H9 (cell line): ENCODE results near the gene ZNF654. TPM values are rescaled to one million over a fixed set of nuclear protein-coding genes. Genes with fewer than 3 reads are reported as not detected.

ENCODE experiments used
- DNase-seq: peaks from one replicate; pipeline ENCODE4 v3.0.0-alpha.2; 2017
- H2AFZ ChIP-seq: one replicate; pipeline ENCODE4 v1.6.1; 2013; ENCODE audit warnings: mild to moderate bottlenecking, low read length, control low read depth, moderate library complexity
- H2AK5ac ChIP-seq: 2 replicates; pipeline ENCODE4 v1.6.1; 2013; ENCODE audit warnings: low read length, control low read depth, mixed read lengths; ENCODE audit not compliant: insufficient read length
- H2BK120ac ChIP-seq: one replicate; pipeline ENCODE4 v1.6.1; 2013; ENCODE audit warnings: low read depth, mild to moderate bottlenecking, low read length, control low read depth, inconsistent platforms; ENCODE audit not compliant: poor library complexity, severe bottlenecking
- H2BK12ac ChIP-seq: 2 replicates; pipeline ENCODE4 v1.6.1; 2013; ENCODE audit warnings: low read length, control low read depth, mixed read lengths, low read depth; ENCODE audit not compliant: insufficient read length
- H2BK15ac ChIP-seq: 2 replicates; pipeline ENCODE4 v1.6.1; 2013; ENCODE audit warnings: low read depth, low read length, control low read depth
- H2BK20ac ChIP-seq: one replicate; pipeline ENCODE4 v1.6.1; 2013; ENCODE audit warnings: low read depth, mild to moderate bottlenecking, low read length, control low read depth, inconsistent platforms; ENCODE audit not compliant: poor library complexity, severe bottlenecking
- H2BK5ac ChIP-seq: 2 replicates; pipeline ENCODE4 v1.6.1; 2013; ENCODE audit warnings: low read length, control low read depth, mixed read lengths; ENCODE audit not compliant: insufficient read length
- H3K14ac ChIP-seq: 2 replicates; pipeline ENCODE4 v1.6.1; 2013; ENCODE audit warnings: low read length, control low read depth; ENCODE audit not compliant: insufficient read depth
- H3K18ac ChIP-seq: 2 replicates; pipeline ENCODE4 v1.6.1; 2013; ENCODE audit warnings: low read depth, mild to moderate bottlenecking, mixed read lengths, low read length, control low read depth; ENCODE audit not compliant: insufficient read length
- H3K23ac ChIP-seq: 2 replicates; pipeline ENCODE4 v1.6.1; 2013; ENCODE audit warnings: low read length, control low read depth, mixed read lengths, low read depth; ENCODE audit not compliant: insufficient read length
- H3K23me2 ChIP-seq: 2 replicates; pipeline ENCODE4 v1.6.1; 2013; ENCODE audit warnings: low read depth, mild to moderate bottlenecking, mixed read lengths, low read length, control low read depth; ENCODE audit not compliant: insufficient read length, poor library complexity, severe bottlenecking
- H3K27ac ChIP-seq: 2 replicates; pipeline ENCODE4 v1.5.1; 2013; ENCODE audit warnings: low read length, control low read depth, mixed read lengths, low read depth; ENCODE audit not compliant: insufficient read length
- H3K27me3 ChIP-seq: 2 replicates; pipeline ENCODE4 v1.6.1; 2013; ENCODE audit warnings: low read length, control low read depth, inconsistent platforms; ENCODE audit not compliant: insufficient read depth
- H3K4ac ChIP-seq: 2 replicates; pipeline ENCODE4 v1.6.1; 2013; ENCODE audit warnings: low read depth, mild to moderate bottlenecking, control low read depth, inconsistent platforms, low read length, moderate library complexity
- H3K4me1 ChIP-seq: 2 replicates; pipeline ENCODE4 v1.6.1; 2013; ENCODE audit warnings: low read length, control low read depth, inconsistent platforms; ENCODE audit not compliant: insufficient read depth
- H3K4me2 ChIP-seq: 2 replicates; pipeline ENCODE4 v1.6.1; 2013; ENCODE audit warnings: low read length, control low read depth, mixed read lengths; ENCODE audit not compliant: insufficient read length, insufficient read depth
- H3K56ac ChIP-seq: 2 replicates; pipeline ENCODE4 v1.6.1; 2013; ENCODE audit warnings: low read depth, mild to moderate bottlenecking, mixed read lengths, low read length, control low read depth; ENCODE audit not compliant: insufficient read length
- H3K79me1 ChIP-seq: 2 replicates; pipeline ENCODE4 v1.6.1; 2013; ENCODE audit warnings: low read depth, mild to moderate bottlenecking, moderate library complexity, low read length, control low read depth, inconsistent platforms; ENCODE audit not compliant: insufficient read depth, poor library complexity, severe bottlenecking
- H3K79me2 ChIP-seq: 2 replicates; pipeline ENCODE4 v1.6.1; 2013; ENCODE audit warnings: low read length, control low read depth, inconsistent platforms; ENCODE audit not compliant: insufficient read depth
- H3K9ac ChIP-seq: 2 replicates; pipeline ENCODE4 v1.6.1; 2013; ENCODE audit warnings: low read length, control low read depth, mixed read lengths; ENCODE audit not compliant: insufficient read length; ENCODE audit errors: extremely low read depth
- H3K9me3 ChIP-seq: one replicate; pipeline ENCODE4 v1.6.1; 2013; ENCODE audit warnings: low read depth, low read length, inconsistent platforms; ENCODE audit not compliant: control insufficient read depth
- H3T11ph ChIP-seq: one replicate; pipeline ENCODE4 v1.6.1; 2013; ENCODE audit warnings: mild to moderate bottlenecking, low read length, control low read depth, inconsistent platforms
- H4K20me1 ChIP-seq: one replicate; pipeline ENCODE4 v1.6.1; 2013; ENCODE audit not compliant: control insufficient read depth, insufficient read length, insufficient read depth
- H4K5ac ChIP-seq: 2 replicates; pipeline ENCODE4 v1.6.1; 2013; ENCODE audit warnings: low read depth, mild to moderate bottlenecking, mixed read lengths, low read length, control low read depth; ENCODE audit not compliant: insufficient read length
- H4K8ac ChIP-seq: replicated peaks from 2 replicates; pipeline ENCODE4 v1.6.1; 2013; ENCODE audit warnings: low read length, control low read depth, mixed read lengths, low read depth; ENCODE audit not compliant: insufficient read length
- H4K91ac ChIP-seq: 2 replicates; pipeline ENCODE4 v1.6.1; 2013; ENCODE audit warnings: low read depth, mild to moderate bottlenecking, moderate library complexity, mixed read lengths, low read length, control low read depth; ENCODE audit not compliant: insufficient read length
- H3K27ac Mint-ChIP-seq, 3 experiments: 2 replicates in 2 of 3; 3 replicates in 1 of 3; pipeline ENCODE4 v1.8.0; 2020 to 2021; ENCODE audit warnings: mixed read lengths in 3 of 3, mild to moderate bottlenecking in 1 of 3, moderate library complexity in 1 of 3
- H3K27me3 Mint-ChIP-seq: 2 replicates; pipeline ENCODE4 v1.8.0; 2021; ENCODE audit warnings: low read depth, mild to moderate bottlenecking, moderate library complexity, mixed read lengths
- H3K36me3 Mint-ChIP-seq, 3 experiments: 2 replicates in 2 of 3; 3 replicates in 1 of 3; pipeline ENCODE4 v1.8.0; 2020 to 2021; ENCODE audit warnings: low read depth in 3 of 3, mixed read lengths in 3 of 3; ENCODE audit not compliant: insufficient read depth in 1 of 3
- H3K4me1 Mint-ChIP-seq, 2 experiments: 2 replicates each; pipeline ENCODE4 v1.8.0; 2020; ENCODE audit warnings: mixed read lengths in 2 of 2
- H3K4me3 Mint-ChIP-seq, 2 experiments: 2 replicates in 1 of 2; 3 replicates in 1 of 2; pipeline ENCODE4 v1.8.0; 2020 to 2021; ENCODE audit warnings: mild to moderate bottlenecking in 2 of 2, mixed read lengths in 2 of 2, moderate library complexity in 1 of 2
- H3K9me3 Mint-ChIP-seq, 2 experiments: 2 replicates in 1 of 2; 3 replicates in 1 of 2; pipeline ENCODE4 v1.8.0; 2020; ENCODE audit warnings: mild to moderate bottlenecking in 2 of 2, mixed read lengths in 2 of 2, moderate library complexity in 1 of 2
- CTCF ChIP-seq: fragments of 200-600 bp; sonication (generic); conservative IDR thresholded peaks from 3 replicates; pipeline ENCODE4 v1.8.0; 2021; ENCODE audit warnings: antibody characterized with exemption, mild to moderate bottlenecking
- WGBS: extraction: QIAGEN DNeasy Blood & Tissue Kit; methylation state at CpG from one replicate; pipeline ENCODE4 v1.1.7; 2013; ENCODE audit warnings: missing lambda C conversion rate, low lambda C conversion rate, mixed read lengths; ENCODE audit not compliant: insufficient read length; ENCODE audit errors: extremely low coverage; 5-methylcytosine and 5-hydroxymethylcytosine counted together
- total RNA-seq: library from RNA; stranded (reverse); gene quantifications from 2 replicates; pipeline ENCODE4 v1.2.1, GENCODE V29; 2021

Gene ZNF654
- total RNA-seq, 1 experiment from 2014 or later: 8.7 TPM

DNA sequence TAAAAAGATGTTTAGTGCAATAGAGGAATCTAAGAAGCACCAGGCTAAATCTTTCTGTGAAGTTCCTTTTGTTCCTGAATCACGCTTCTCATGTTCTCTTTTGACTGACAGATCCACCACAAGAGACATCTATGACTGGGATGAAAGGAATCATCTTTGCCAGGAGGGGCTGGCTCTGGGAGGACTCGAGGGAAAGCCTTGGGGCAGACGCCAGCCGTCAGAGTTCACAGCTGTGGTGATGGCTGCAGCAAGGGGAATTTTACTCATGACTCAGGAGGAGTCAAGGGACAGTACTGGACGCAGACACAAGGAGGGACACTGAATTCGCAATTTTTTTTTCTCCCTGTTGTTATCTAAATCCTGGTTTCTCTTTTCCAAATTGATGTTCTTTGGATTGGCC is 129.4 kb downstream of the ZNF654 start:
- H3K27me3 ChIP-seq: no peaks in the 10 kb centered on the region
- no peak overlapping the region for H3K18ac ChIP-seq
- H2BK15ac ChIP-seq: no peak overlapping the region
- no peak overlapping the region for H2AFZ ChIP-seq
- no peak overlapping the region for H2BK12ac ChIP-seq
- Mint-ChIP-seq H3K4me3 (no peak overlapping the region), H3K4me1 (peaks cover 17 to 21% of the 10 kb centered on the region in 2 experiments), H3K27ac (no peak overlapping the region), H3K36me3 (peaks cover 10 to 32% (median 11%) of the 10 kb centered on the region in 3 experiments; a peak in 5 of 7 replicates), H3K9me3 (peaks cover 32 to 36% of the 10 kb centered on the region in 2 experiments), H3K27me3 (no peaks in the 10 kb centered on the region; the same call in 1 of the 2 replicates)
- H4K5ac ChIP-seq: no peak overlapping the region
- no peak overlapping the region for H2BK5ac ChIP-seq
- no peak overlapping the region for H3K9ac ChIP-seq
- no peak overlapping the region for H3K4ac ChIP-seq
- H4K20me1 ChIP-seq: no peaks in the 10 kb centered on the region
- H4K8ac ChIP-seq: no peak overlapping the region
- H3K14ac ChIP-seq: no peak overlapping the region
- no peak overlapping the region for H3K23ac ChIP-seq
- H3K27ac ChIP-seq: no peak overlapping the region
- no peaks in the 10 kb centered on the region for H3K4me1 ChIP-seq
- WGBS: no CpG with 5 or more reads among the region's 6 CpGs
- no peaks in the 10 kb centered on the region for H3K23me2 ChIP-seq
- no peak overlapping the region for H3K56ac ChIP-seq
- H3T11ph ChIP-seq: no peak overlapping the region
- H4K91ac ChIP-seq: no peak overlapping the region
- H2BK120ac ChIP-seq: no peak overlapping the region
- no peaks in the 10 kb centered on the region for H3K79me1 ChIP-seq
- no peaks in the 10 kb centered on the region for H3K9me3 ChIP-seq
- no peak overlapping the region for H3K4me2 ChIP-seq
- H2BK20ac ChIP-seq: no peak overlapping the region
- H3K79me2 ChIP-seq: no peaks in the 10 kb centered on the region
- DNase-seq: no peak
- TF ChIP-seq CTCF: no peak
- no peak overlapping the region for H2AK5ac ChIP-seq
